Psoas muscle (tissue), 8 donors: ENCODE data around the gene NHEJ1. TPM values are rescaled to one million over a fixed set of nuclear protein-coding genes. Genes with fewer than 3 reads are reported as not detected.

Source experiments
- ATAC-seq, 4 donors: fragments of 200-7000 bp; cut with Tn5 transposase; one replicate each; pipeline ENCODE4 v1.9.1; 2020; ENCODE audit warnings: moderate library complexity in 3 of 4, mild to moderate bottlenecking in 2 of 4
- DNase-seq, 2 donors: peaks; one replicate each; pipeline ENCODE4 v3.0.0-alpha.2; 2020
- H3K27ac ChIP-seq: fragments of 200-600 bp; one replicate; pipeline ENCODE4 v1.8.0; 2022
- H3K27me3 ChIP-seq, 3 donors: fragments of 200-600 bp in 1 of 3; one replicate each; pipeline versions ENCODE4 v1.6.1 to v1.8.0; 2013 to 2022; ENCODE audit warnings: low read length in 2 of 3, mild to moderate bottlenecking in 2 of 3, moderate library complexity in 1 of 3; ENCODE audit not compliant: insufficient read depth in 3 of 3
- H3K36me3 ChIP-seq, 2 donors: fragments of 200-600 bp in 1 of 2; one replicate each; pipeline versions ENCODE4 v1.6.1 to v1.8.0; 2013 to 2022; ENCODE audit warnings: low read depth in 1 of 2, mild to moderate bottlenecking in 1 of 2, moderate library complexity in 1 of 2; ENCODE audit not compliant: insufficient read depth in 1 of 2
- H3K4me1 ChIP-seq: fragments of 200-600 bp; one replicate; pipeline ENCODE4 v1.8.0; 2022
- H3K4me3 ChIP-seq: fragments of 200-600 bp; one replicate; pipeline ENCODE4 v1.8.0; 2022; ENCODE audit warnings: mild to moderate bottlenecking
- H3K9me3 ChIP-seq: fragments of 200-600 bp; one replicate; pipeline ENCODE4 v1.8.0; 2022
- CTCF ChIP-seq: fragments of 200-600 bp; IDR thresholded peaks from one replicate; pipeline ENCODE4 v1.8.0; 2022; ENCODE audit warnings: antibody characterized with exemption
- WGBS, 3 donors: extraction: QIAGEN DNeasy Blood & Tissue Kit; methylation state at CpG; one replicate each; pipeline versions ENCODE4 v1.1.6 to v1.1.7; 2013; 5-methylcytosine and 5-hydroxymethylcytosine counted together
- intact Hi-C, 2 donors: fragments of 100-400 bp; cut with DNase I; formaldehyde crosslinking; loops; one replicate each; pipeline versions ENCODE4 v1.11.0 to v1.14.2; 2022
- polyA plus RNA-seq, 3 donors: library from polyadenylated mRNA; stranded (reverse); fragments of 200-250 nt; gene quantifications; one replicate each; pipeline ENCODE4 v1.2.3, GENCODE V29; 2013
- total RNA-seq, 4 donors: library from RNA; stranded (reverse); fragmentation: NEBNext Ultra II Directional in 2 of 4; extraction: Animal tissue kit (Norgen Biotek cat#: 25700) in 2 of 4; gene quantifications; one replicate each; pipeline versions ENCODE4 v1.2.1 to v1.2.4, GENCODE V29; 2021 to 2023
- donor health status: healthy with polysubstance abuse.
- donor health status: DM: no; HTN: no; CAD: no; lungs with moderate emphysema.
- donor health status: Bipolar disorder and iron deficiency.
- donor health status: healthy.
- donor health status: DM: yes; HTN: yes; CAD: no.
- donor health status: DM: no; HTN: no; CAD: no.
- donor health status: DM: no; HTN: no; CAD: no.
- donor health status: DM: yes; HTN: yes; CAD: no.

NHEJ1 gene
- total and polyA plus RNA-seq, 7 donors, result 10.7 to 20.5 (median 14.4) TPM

GRCh38 chr2:219127037-219127635 is 33.5 kb downstream of the NHEJ1 start:
- Histone ChIP-seq H3K36me3 (peaks cover 0 to 2% of the 10 kb centered on the region in 2 donors), H3K27me3 (no peaks in the 10 kb centered on the region), H3K9me3 (no peaks in the 10 kb centered on the region), H3K4me1 (peaks cover 4% of the 10 kb centered on the region), H3K27ac (no peak overlapping the region), H3K4me3 (no peak overlapping the region)
- DNase-seq (no peak), ATAC-seq (no peak)
- intact Hi-C loops, result no loop called here
- WGBS, 3 donors, result 70 to 84% (median 76%) methylated on average over 2 of the region's 2 CpGs
- no peak for TF ChIP-seq CTCF

- no peak for ATAC-seq
- intact Hi-C loops, result no loop called here
- 82 to 88% (median 85%) methylated on average over 3 of the region's 3 CpGs for WGBS, 3 donors
Observed at GRCh38 chr2:219126555-219126954, 34.1 kb downstream of the NHEJ1 start.

GRCh38 chr2:219125886-219126270 is 34.7 kb downstream of the NHEJ1 start:
- intact Hi-C loops, result no loop called here
- 57 to 78% (median 64%) methylated on average over 1 of the region's 1 CpG for whole genome bisulfite sequencing, 3 donors
- no peak overlapping the region for H3K4me3 ChIP-seq

More at GRCh38 chr2:219126555-219126954, 34.1 kb downstream of the NHEJ1 start:
- no peak for DNase-seq
- Histone ChIP-seq H3K27me3 (no peaks in the 10 kb centered on the region), H3K27ac (no peak overlapping the region), H3K4me1 (peaks cover 4% of the 10 kb centered on the region), H3K9me3 (no peaks in the 10 kb centered on the region), H3K36me3 (peaks cover 0 to 2% of the 10 kb centered on the region in 2 donors), H3K4me3 (no peak overlapping the region)
- no peak for TF ChIP-seq CTCF

GRCh38 chr2:219125225-219125885 is 35.3 kb downstream of the NHEJ1 start:
- Histone ChIP-seq H3K36me3 (peaks cover 0 to 2% of the 10 kb centered on the region in 2 donors), H3K4me1 (peaks cover 4% of the 10 kb centered on the region), H3K27me3 (no peaks in the 10 kb centered on the region), H3K27ac (no peak overlapping the region), H3K9me3 (no peaks in the 10 kb centered on the region), H3K4me3 (no peak overlapping the region)
- DNase-seq (peak; percentile 63 to 70), ATAC-seq (peak; percentile 55 to 95 (median 82))
- WGBS, 3 donors, result 83 to 87% (median 84%) methylated on average over 10 of the region's 10 CpGs
- no peak for TF ChIP-seq CTCF
- intact Hi-C loops, result no loop called here

More at GRCh38 chr2:219125886-219126270, 34.7 kb downstream of the NHEJ1 start:
- no peaks in the 10 kb centered on the region for H3K27me3 ChIP-seq
- ATAC-seq (no peak), DNase-seq (no peak)
- H3K27ac ChIP-seq, result no peak overlapping the region
- TF ChIP-seq CTCF, result no peak
- H3K4me1 ChIP-seq, result peaks cover 4% of the 10 kb centered on the region
- H3K36me3 ChIP-seq, result peaks cover 0 to 2% of the 10 kb centered on the region in 2 donors
- no peaks in the 10 kb centered on the region for H3K9me3 ChIP-seq
